ENCODE data around the gene MYOD1.

The MYOD1 gene

GRCh38 chr11:17716807-17717206 lies 2.6 kb upstream of the MYOD1 start:
- no peak for TF ChIP-seq CTCF (IDR thresholded peaks at IDR 0.05; ENCODE audit: low read depth, low read length, missing control alignments)
- DNase-seq (ENCODE audit: extremely low read depth, low read depth), result no peak
- no peak overlapping the region for H3K4me3 ChIP-seq (replicated peaks; ENCODE audit: low read depth, low read length)

DNA sequence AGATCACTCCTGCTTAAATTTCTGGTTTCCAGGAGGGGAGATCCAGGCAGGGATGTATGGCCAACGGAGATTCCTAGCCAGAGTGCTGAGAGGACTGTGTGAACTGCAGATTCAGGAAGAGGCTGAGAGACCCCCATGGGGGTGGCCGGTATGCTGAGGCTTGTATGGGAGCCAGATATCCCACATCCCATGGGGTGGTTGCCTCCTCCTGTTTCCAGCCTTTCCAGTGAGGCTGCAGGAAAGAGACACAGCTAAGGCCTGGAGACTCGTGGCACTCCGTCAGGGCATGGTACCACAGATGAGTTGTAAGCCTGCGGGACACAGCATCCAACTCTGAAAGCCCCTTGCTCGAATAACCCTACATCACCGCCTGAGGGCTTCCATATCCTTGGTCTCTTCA lies 1.4 kb upstream of the MYOD1 start:
- H3K4me3 ChIP-seq (replicated peaks; ENCODE audit: low read depth, low read length), result no peak overlapping the region
- DNase-seq (ENCODE audit: extremely low read depth, low read depth), result no peak
- TF ChIP-seq CTCF (IDR thresholded peaks at IDR 0.05; ENCODE audit: low read depth, low read length, missing control alignments), result no peak

DNA sequence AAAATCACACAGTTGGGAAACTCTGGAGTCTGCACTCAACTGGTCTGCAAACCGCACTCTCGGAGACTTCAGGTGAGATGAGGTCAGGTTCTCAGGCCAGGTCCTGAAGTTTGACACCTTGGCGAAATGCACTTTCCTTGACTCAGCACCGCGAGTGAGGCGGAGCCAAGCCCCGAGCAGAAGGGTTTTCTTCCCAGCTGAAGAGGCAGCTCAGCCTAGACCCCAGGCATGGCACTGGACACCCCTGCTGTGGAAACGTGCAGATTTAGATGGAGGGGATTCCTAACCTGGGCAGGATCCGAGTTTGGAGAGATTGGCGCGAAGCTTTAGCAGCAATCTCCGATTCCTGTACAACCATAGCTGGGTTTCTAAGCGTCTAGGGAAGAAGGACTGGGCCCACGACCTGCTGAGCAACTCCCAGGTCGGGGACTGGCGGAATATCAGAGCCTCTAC lies 835 bp upstream of the MYOD1 start:
- H3K4me3 ChIP-seq (replicated peaks; ENCODE audit: low read depth, low read length), result no peak overlapping the region
- TF ChIP-seq CTCF (IDR thresholded peaks at IDR 0.05; ENCODE audit: low read depth, low read length, missing control alignments), result no peak
- DNase-seq (ENCODE audit: extremely low read depth, low read depth), result no peak

- H3K4me3 ChIP-seq (replicated peaks; ENCODE audit: low read depth, low read length), result no peak overlapping the region
- peak; percentile 17 for TF ChIP-seq CTCF (IDR thresholded peaks at IDR 0.05; ENCODE audit: low read depth, low read length, missing control alignments)
- DNase-seq (ENCODE audit: extremely low read depth, low read depth), result no peak
These were observed 796 bp downstream of the MYOD1 start for GRCh38 chr11:17719938-17720795.

DNA sequence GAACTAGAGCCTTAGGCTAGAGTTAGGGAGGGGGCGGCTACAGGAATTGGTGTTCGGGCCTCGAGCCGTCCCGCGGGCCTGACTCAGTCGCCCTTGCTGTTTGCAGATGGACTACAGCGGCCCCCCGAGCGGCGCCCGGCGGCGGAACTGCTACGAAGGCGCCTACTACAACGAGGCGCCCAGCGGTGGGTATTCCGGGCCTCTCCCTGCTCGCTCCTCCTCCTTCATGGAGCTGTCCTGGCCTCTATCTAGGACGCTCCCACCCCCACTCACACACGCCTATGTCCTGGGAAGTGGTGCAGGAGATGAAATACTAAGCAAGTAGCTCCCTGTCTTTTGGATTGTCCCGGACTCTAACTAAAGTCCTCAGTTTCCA lies 1.4 kb downstream of the MYOD1 start:
- no peak for TF ChIP-seq CTCF (IDR thresholded peaks at IDR 0.05; ENCODE audit: low read depth, low read length, missing control alignments)
- DNase-seq (ENCODE audit: extremely low read depth, low read depth), result no peak
- no peak overlapping the region for H3K4me3 ChIP-seq (replicated peaks; ENCODE audit: low read depth, low read length)

DNA sequence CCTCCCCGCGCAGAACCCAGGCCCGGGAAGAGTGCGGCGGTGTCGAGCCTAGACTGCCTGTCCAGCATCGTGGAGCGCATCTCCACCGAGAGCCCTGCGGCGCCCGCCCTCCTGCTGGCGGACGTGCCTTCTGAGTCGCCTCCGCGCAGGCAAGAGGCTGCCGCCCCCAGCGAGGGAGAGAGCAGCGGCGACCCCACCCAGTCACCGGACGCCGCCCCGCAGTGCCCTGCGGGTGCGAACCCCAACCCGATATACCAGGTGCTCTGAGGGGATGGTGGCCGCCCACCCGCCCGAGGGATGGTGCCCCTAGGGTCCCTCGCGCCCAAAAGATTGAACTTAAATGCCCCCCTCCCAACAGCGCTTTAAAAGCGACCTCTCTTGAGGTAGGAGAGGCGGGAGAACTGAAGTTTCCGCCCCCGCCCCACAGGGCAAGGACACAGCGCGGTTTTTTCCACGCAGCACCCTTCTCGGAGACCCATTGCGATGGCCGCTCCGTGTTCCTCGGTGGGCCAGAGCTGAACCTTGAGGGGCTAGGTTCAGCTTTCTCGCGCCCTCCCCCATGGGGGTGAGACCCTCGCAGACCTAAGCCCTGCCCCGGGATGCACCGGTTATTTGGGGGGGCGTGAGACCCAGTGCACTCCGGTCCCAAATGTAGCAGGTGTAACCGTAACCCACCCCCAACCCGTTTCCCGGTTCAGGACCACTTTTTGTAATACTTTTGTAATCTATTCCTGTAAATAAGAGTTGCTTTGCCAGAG lies 2.0 kb downstream of the MYOD1 start:
- no peak for TF ChIP-seq CTCF (IDR thresholded peaks at IDR 0.05; ENCODE audit: low read depth, low read length, missing control alignments)
- H3K4me3 ChIP-seq (replicated peaks; ENCODE audit: low read depth, low read length), result no peak overlapping the region
- no peak for DNase-seq (ENCODE audit: extremely low read depth, low read depth)

Measured in HFF-Myc (cell line).